ENCODE measurements around the gene TFCP2.
"Not testable (repeated sequence)": the region's sequence is repeated elsewhere in the genome, so short reads cannot be mapped to it uniquely, and the experiment has no call there.

The TFCP2 gene

DNA sequence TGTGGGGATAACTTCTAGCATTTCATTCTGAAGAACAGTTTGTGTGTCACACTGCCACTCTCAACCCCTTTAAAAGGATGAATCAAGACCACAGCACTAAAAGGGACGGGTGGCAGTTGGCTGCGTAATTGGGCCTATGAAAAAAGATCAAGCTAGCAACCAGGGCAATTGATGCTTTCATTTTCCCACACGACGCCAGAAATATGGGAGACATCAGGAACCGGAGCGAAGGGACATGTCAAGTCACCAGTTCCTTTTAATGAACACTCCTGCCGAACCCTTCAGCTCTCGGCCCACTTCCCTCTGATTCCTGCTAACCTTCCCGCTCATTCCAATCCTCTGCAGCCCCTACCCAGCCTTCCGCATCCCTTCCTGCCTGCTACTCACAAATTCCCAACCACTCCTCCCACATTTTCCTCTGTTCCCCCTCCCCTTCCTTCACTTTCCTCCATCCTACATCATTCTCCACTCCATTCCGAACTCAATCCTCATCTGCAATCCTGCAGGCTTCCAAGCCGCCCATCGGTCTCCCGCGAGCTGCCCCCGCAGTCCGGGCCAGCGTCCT is 90.3 kb downstream of the TFCP2 start:
- peak; percentile 26 for DNase-seq (ENCODE audit: low spot score)

- no peak for DNase-seq (ENCODE audit: low spot score)
Observed at GRCh38 chr12:51081421-51081820, 91.5 kb downstream of the TFCP2 start.

- DNase-seq (ENCODE audit: low spot score): no peak
Observed at GRCh38 chr12:51080136-51080535, 92.8 kb downstream of the TFCP2 start.

DNA sequence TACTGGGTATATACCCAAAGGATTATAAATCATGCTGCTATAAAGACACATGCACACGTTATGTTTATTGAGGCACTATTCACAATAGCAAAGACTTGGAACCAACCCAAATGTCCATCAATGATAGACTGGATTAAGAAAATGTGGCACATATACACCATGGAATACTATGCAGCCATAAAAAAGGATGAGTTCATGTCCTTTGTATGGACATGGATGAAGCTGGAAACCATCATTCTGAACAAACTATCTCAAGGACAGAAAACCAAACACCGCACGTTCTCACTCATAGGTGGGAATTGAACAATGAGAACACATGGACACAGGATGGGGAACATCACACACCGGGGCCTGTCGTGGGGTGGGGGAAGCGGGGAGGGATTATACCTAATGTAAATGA is 94.1 kb downstream of the TFCP2 start:
- not testable (repeated sequence) for DNase-seq (ENCODE audit: low spot score)

GRCh38 chr12:51078346-51078745 is 94.6 kb downstream of the TFCP2 start:
- DNase-seq (ENCODE audit: low spot score): not testable (repeated sequence)

GRCh38 chr12:51077930-51078329 is 95.0 kb downstream of the TFCP2 start:
- DNase-seq (ENCODE audit: low spot score): no peak

GRCh38 chr12:51076236-51076930 is 96.6 kb downstream of the TFCP2 start:
- DNase-seq (ENCODE audit: low spot score): no peak

DNA sequence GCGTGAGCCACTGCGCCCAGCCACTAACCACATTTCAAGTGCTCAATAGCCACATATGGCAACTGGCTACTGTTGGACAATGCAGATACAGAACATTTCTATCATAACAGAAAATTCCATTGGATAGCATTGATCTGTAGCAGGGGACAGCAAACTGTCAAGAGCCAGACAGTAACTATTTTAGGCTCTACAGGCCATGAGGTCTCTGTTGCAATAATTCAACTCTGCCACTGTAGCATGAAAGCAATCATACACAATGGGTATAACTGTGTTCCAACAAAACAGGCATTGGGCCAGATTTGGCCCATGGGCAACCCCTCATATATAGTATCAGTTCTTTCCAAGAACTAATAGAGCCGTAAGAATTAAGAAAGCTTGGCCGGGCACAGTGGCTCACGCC is 97.5 kb downstream of the TFCP2 start:
- DNase-seq (ENCODE audit: low spot score): no peak

GRCh38 chr12:51071663-51072062 is 101.3 kb downstream of the TFCP2 start:
- no peak for DNase-seq (ENCODE audit: low spot score)

DNA sequence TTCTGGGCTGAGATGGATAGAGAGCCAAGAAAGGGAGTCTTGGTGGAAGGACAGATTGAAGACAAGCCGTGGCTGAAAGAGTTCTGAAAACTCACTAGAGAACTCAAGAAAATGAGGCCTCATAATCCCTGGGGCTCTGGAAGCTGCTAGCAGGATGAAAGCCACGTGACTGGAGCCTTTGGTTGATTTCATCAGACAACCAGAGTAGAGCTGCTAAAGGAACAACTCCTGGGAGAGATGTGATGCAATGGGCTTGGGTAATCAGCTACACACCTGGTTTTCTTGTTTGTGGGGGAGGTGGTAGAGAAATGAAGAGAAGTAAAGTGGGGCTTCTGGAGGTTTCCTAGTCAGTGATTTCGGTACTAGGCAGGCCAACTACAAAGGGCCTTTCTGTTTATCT is 102.9 kb downstream of the TFCP2 start:
- DNase-seq (ENCODE audit: low spot score): no peak

- DNase-seq (ENCODE audit: low spot score): no peak
Observed at GRCh38 chr12:51067771-51068170, 105.2 kb downstream of the TFCP2 start.

GRCh38 chr12:51067229-51067628 is 105.7 kb downstream of the TFCP2 start:
- DNase-seq (ENCODE audit: low spot score): no peak

DNA sequence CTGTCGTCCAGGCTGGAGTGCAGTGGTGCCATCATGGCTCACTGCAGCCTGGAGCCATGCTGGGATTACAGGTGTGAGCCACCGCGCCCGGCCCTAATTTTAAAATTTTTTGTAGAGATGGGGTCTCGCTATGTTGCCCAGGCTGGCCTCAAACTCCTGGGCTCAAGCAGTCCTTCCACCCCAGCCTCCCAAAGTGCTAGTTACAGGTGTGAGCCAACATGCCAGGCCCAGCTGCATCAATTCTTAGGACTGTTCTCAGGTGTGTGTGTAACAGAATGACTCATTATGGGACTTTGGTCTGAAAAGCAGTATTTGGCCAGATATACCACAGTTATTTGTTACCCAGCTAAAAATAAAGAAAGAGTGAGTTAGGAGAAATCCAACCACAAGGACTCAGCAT is 107.4 kb downstream of the TFCP2 start:
- no peak for DNase-seq (ENCODE audit: low spot score)

- DNase-seq (ENCODE audit: low spot score): no peak
Observed at GRCh38 chr12:51062631-51063397, 110.1 kb downstream of the TFCP2 start.

DNA sequence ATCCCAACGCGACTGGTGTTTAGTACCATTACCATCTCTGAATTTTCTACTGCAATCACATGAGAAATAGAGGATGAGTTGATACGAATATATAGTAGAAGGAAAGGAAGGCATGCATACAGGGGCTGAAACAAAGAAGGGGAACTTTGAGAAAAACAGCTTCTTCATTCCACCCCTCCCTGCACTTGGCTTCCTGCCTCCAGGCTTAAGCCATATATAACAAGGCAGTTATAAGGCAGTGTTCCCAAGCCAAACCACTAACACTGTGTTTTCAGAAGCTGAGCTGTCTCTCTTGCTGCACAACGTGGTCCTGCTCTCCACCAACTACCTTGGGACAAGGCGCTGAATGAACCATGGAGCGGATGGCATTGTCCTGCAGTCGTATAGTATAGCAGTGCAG is 113.8 kb downstream of the TFCP2 start:
- DNase-seq (ENCODE audit: low spot score): no peak

DNA sequence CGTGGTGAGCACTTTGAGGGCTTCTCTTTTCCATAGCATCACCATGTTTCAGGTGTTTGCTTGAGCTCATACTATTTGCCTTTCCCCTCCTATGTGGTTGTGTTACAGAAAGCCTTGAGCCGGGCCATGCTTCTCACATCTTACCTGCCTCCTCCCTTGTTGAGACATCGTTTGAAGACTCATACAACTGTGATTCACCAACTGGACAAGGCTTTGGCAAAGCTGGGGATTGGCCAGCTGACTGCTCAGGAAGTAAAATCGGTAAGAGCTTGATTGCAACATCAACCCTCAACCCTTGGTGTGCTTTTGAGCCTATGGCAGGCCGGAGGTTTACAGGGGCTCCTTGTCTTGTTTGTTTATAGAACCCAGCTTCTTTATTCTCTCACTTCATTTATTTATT is 116.7 kb downstream of the TFCP2 start:
- no peak for DNase-seq (ENCODE audit: low spot score)

- DNase-seq (ENCODE audit: low spot score): no peak
Observed at GRCh38 chr12:51055060-51055459, 117.9 kb downstream of the TFCP2 start.

DNA sequence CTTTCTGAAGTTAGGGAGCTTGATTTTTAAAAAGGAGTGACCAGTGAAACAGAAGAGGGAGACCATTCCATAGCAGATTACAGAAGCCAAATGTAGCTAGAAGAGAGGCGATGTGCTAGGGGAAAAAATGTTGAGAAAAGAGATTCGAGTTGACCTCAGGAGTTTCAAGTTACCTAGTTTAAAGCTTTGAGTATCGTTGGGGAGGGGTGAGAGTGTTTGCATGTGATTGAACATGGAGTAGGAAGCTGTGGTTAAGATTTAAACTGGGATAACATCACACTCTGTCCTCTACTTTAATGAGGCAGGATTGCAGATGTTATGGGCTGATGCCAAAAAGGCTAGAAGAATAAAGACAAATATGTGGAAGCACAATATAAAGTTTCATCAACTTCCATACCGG is 121.1 kb downstream of the TFCP2 start:
- no peak for DNase-seq (ENCODE audit: low spot score)

DNA sequence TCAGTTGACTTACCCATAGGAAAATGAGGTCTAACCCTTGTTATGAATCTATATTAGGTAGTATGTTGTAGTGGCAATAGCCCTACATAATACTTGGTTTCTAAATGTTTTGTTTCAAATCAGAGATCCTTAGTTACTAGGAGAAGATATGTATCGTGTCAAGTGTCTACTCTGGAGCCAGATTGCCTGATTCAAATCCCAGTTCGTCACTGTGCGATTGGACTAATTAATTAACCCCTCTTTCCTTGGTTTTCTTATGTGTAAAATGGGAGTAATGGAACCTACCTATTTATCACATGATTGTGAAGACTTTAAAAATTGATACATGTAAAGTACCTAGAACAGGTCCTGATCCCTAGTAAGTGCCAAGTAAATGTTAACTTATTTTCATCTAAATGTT is 123.4 kb downstream of the TFCP2 start:
- no peak for DNase-seq (ENCODE audit: low spot score)

- DNase-seq (ENCODE audit: low spot score): peak; percentile 29
Observed at GRCh38 chr12:51048661-51049251, 124.2 kb downstream of the TFCP2 start.

- DNase-seq (ENCODE audit: low spot score): peak; percentile 98
Observed at GRCh38 chr12:51047655-51048540, 125.0 kb downstream of the TFCP2 start, which contains the start of gene LETMD1. TSS of gene LETMD1 (plus strand) at chr12:51048327. CDS start at chr12:51048357, 30 bp downstream.

Data from NAMALWA (cell line).